MM.1S (cell line): Measurements from ENCODE around the gene TOMM40L.

Source experiments
- CTCF ChIP-seq: fragments of 300-600 bp; sonication (generic); IDR thresholded peaks from 2 replicates; pipeline ENCODE4 v1.5.1; 2016; ENCODE audit warnings: antibody characterized with exemption, low read length, mixed read lengths
- EZH2phosphoT487 ChIP-seq: fragments of 300-600 bp; sonication (generic); IDR thresholded peaks from 2 replicates; pipeline ENCODE4 v1.6.1; 2018; ENCODE audit warnings: antibody characterized with exemption, low read length

- TF ChIP-seq CTCF = no peak
- TF ChIP-seq EZH2phosphoT487 = no peak
These were observed 1.8 kb upstream of the TOMM40L start for GRCh38 chr1:161223805-161224694.
